Mammary epithelial cell (primary cell): ENCODE results near the gene EGFL6.

ENCODE experiments used
- CTCF ChIP-seq, 2 donors: IDR thresholded peaks in 1 of 2; conservative IDR thresholded peaks in 1 of 2; 2 replicates each; pipeline ENCODE4 v1.5.1; 2011 to 2012; ENCODE audit warnings: inconsistent platforms in 2 of 2, low read length in 2 of 2, mild to moderate bottlenecking in 2 of 2, control low read depth in 1 of 2, low read depth in 1 of 2; ENCODE audit not compliant: insufficient read depth in 1 of 2; ENCODE audit errors: extremely low read depth in 1 of 2
- EZH2 ChIP-seq: IDR thresholded peaks from 2 replicates; pipeline ENCODE4 v1.6.1; 2012; ENCODE audit warnings: low read length, inconsistent platforms, borderline replicate concordance

GRCh38 chrX:13649838-13650237 lies 80.4 kb downstream of the EGFL6 start:
- no peak for TF ChIP-seq CTCF (conservative IDR thresholded peaks at IDR 0.05 in 1 of 2, IDR thresholded peaks at IDR 0.05 in 1 of 2; ENCODE audit: extremely low read depth in 1 of 2, insufficient read depth in 1 of 2, low read depth in 1 of 2, low read length in 2 of 2)
- no peak for TF ChIP-seq EZH2
